Neural cell (in vitro differentiated cells): ENCODE measurements around the gene CFAP92. TPM values are rescaled to one million over a fixed set of nuclear protein-coding genes. Genes with fewer than 3 reads are reported as not detected.

ENCODE experiments used
- H2AFZ ChIP-seq: fragments of 200-600, 300-800 bp; sonication (generic), shearing (Covaris generic); 2 replicates; pipeline ENCODE4 v1.6.0; 2014; ENCODE audit warnings: low read depth, mild to moderate bottlenecking, antibody characterized with exemption, low read length, moderate library complexity
- H3F3A ChIP-seq: fragments of 200-600 bp; shearing (Covaris generic); 2 replicates; pipeline ENCODE4 v1.6.1; 2016; ENCODE audit warnings: mild to moderate bottlenecking, moderate library complexity, mixed read lengths, antibody characterized with exemption, low read length; ENCODE audit not compliant: insufficient read depth, poor library complexity, severe bottlenecking
- H3K27ac ChIP-seq: fragments of 200-600, 300-800 bp; sonication (generic), shearing (Covaris generic); 2 replicates; pipeline ENCODE4 v1.5.1; 2014; ENCODE audit warnings: mild to moderate bottlenecking, low read length, moderate library complexity
- H3K27me3 ChIP-seq: fragments of 300-800, 200-600 bp; sonication (generic), shearing (Covaris generic); 2 replicates; pipeline ENCODE4 v1.6.0; 2014; ENCODE audit warnings: mild to moderate bottlenecking, low read depth, low read length, moderate library complexity; ENCODE audit not compliant: insufficient read depth
- H3K36me3 ChIP-seq: fragments of 300-800, 200-600 bp; sonication (generic), shearing (Covaris generic); 2 replicates; pipeline ENCODE4 v1.5.1; 2014; ENCODE audit warnings: mild to moderate bottlenecking, antibody characterized with exemption, low read length, moderate library complexity; ENCODE audit not compliant: insufficient read depth
- H3K4me2 ChIP-seq: fragments of 300-800, 200-600 bp; sonication (generic), shearing (Covaris generic); 2 replicates; pipeline ENCODE4 v1.6.0; 2014; ENCODE audit warnings: mild to moderate bottlenecking, low read length
- H3K4me3 ChIP-seq: fragments of 300-800, 200-600 bp; sonication (generic), shearing (Covaris generic); 2 replicates; pipeline ENCODE4 v1.5.1; 2014; ENCODE audit warnings: mild to moderate bottlenecking, low read length, moderate library complexity
- H3K79me2 ChIP-seq: fragments of 200-600 bp; shearing (Covaris generic); replicated peaks from 2 replicates; pipeline ENCODE4 v1.6.0; 2014; ENCODE audit warnings: mild to moderate bottlenecking, low read length, moderate library complexity; ENCODE audit not compliant: insufficient read depth
- H3K9ac ChIP-seq: fragments of 300-800, 200-600 bp; sonication (generic), shearing (Covaris generic); 2 replicates; pipeline ENCODE4 v1.6.1; 2016; ENCODE audit warnings: mild to moderate bottlenecking, low read length, mixed read lengths
- H3K9me2 ChIP-seq: fragments of 200-600 bp; shearing (Covaris generic); 2 replicates; pipeline ENCODE4 v1.6.1; 2016; ENCODE audit warnings: mild to moderate bottlenecking, low read length, mixed read lengths; ENCODE audit not compliant: insufficient read depth
- H3K9me3 ChIP-seq: fragments of 200-600, 300-800 bp; sonication (generic), shearing (Covaris generic); 2 replicates; pipeline ENCODE4 v1.6.1; 2016; ENCODE audit warnings: mild to moderate bottlenecking, mixed run types, low read length, moderate library complexity, mixed read lengths
- H4K20me1 ChIP-seq: fragments of 200-600 bp; shearing (Covaris generic); 2 replicates; pipeline ENCODE4 v1.6.1; 2016; ENCODE audit warnings: mild to moderate bottlenecking, mixed run types; ENCODE audit not compliant: insufficient read depth
- EP300 ChIP-seq: fragments of 450-650 bp; conservative IDR thresholded peaks from 2 replicates; pipeline ENCODE4 v1.6.1; 2014; ENCODE audit warnings: antibody characterized with exemption, mild to moderate bottlenecking, moderate library complexity; ENCODE audit not compliant: poor library complexity, severe bottlenecking
- EZH2 ChIP-seq: fragments of 200-600, 300-800 bp; shearing (Covaris generic), sonication (generic); IDR thresholded peaks from 2 replicates; pipeline ENCODE4 v1.6.1; 2014; ENCODE audit warnings: antibody characterized with exemption, low read length, borderline replicate concordance, mild to moderate bottlenecking; ENCODE audit not compliant: insufficient read depth, poor library complexity, severe bottlenecking
- MXI1 ChIP-seq: fragments of 450-650 bp; conservative IDR thresholded peaks from 2 replicates; pipeline ENCODE4 v1.6.1; 2014; ENCODE audit warnings: antibody characterized with exemption, mild to moderate bottlenecking; ENCODE audit not compliant: poor library complexity, severe bottlenecking
- POLR2AphosphoS5 ChIP-seq: IDR thresholded peaks from 2 replicates; pipeline ENCODE4 v1.6.1; 2012
- RAD21 ChIP-seq: fragments of 450-650 bp; conservative IDR thresholded peaks from 2 replicates; pipeline ENCODE4 v1.6.1; 2014; ENCODE audit warnings: antibody characterized with exemption, mild to moderate bottlenecking, moderate library complexity
- REST ChIP-seq: IDR thresholded peaks from 2 replicates; pipeline ENCODE4 v1.6.1; 2012; ENCODE audit warnings: borderline replicate concordance
- SMC3 ChIP-seq: fragments of 450-650 bp; conservative IDR thresholded peaks from 2 replicates; pipeline ENCODE4 v1.6.1; 2014; ENCODE audit warnings: antibody characterized with exemption, mild to moderate bottlenecking, moderate library complexity; ENCODE audit not compliant: poor library complexity
- TAF1 ChIP-seq: IDR thresholded peaks from 2 replicates; pipeline ENCODE4 v1.6.1; 2012; ENCODE audit warnings: low read depth
- polyA plus RNA-seq: library from polyadenylated mRNA; depleted of rRNA; stranded (reverse); fragments of >200 nt; gene quantifications from 2 replicates; pipeline ENCODE4 v1.2.3, GENCODE V29; 2014
- TF ChIP-seq, protein P1 (sequence below): fragments of 450-650 bp; IDR thresholded peaks from 2 replicates; pipeline ENCODE4 v1.5.1; 2014; ENCODE audit warnings: antibody characterized with exemption, mild to moderate bottlenecking, moderate library complexity; ENCODE audit not compliant: poor library complexity, severe bottlenecking

CFAP92 gene
- polyA plus RNA-seq, 1 donor from 2014 or later: 0.69 TPM

GRCh38 chr3:128873244-128874022, 120.4 kb downstream of the CFAP92 start:
- Histone ChIP-seq H3K4me2 (no peak overlapping the region), H3K9ac (no peak overlapping the region), H3K27me3 (no peaks in the 10 kb centered on the region), H2AFZ (no peak overlapping the region), H4K20me1 (no peaks in the 10 kb centered on the region), H3K9me2 (no peaks in the 10 kb centered on the region), H3K36me3 (no peaks in the 10 kb centered on the region), H3F3A (no peaks in the 10 kb centered on the region), H3K79me2 (peaks cover 5% of the 10 kb centered on the region), H3K9me3 (no peaks in the 10 kb centered on the region), H3K4me3 (no peak overlapping the region), H3K27ac (no peak overlapping the region)
- TF ChIP-seq, protein P1, sequence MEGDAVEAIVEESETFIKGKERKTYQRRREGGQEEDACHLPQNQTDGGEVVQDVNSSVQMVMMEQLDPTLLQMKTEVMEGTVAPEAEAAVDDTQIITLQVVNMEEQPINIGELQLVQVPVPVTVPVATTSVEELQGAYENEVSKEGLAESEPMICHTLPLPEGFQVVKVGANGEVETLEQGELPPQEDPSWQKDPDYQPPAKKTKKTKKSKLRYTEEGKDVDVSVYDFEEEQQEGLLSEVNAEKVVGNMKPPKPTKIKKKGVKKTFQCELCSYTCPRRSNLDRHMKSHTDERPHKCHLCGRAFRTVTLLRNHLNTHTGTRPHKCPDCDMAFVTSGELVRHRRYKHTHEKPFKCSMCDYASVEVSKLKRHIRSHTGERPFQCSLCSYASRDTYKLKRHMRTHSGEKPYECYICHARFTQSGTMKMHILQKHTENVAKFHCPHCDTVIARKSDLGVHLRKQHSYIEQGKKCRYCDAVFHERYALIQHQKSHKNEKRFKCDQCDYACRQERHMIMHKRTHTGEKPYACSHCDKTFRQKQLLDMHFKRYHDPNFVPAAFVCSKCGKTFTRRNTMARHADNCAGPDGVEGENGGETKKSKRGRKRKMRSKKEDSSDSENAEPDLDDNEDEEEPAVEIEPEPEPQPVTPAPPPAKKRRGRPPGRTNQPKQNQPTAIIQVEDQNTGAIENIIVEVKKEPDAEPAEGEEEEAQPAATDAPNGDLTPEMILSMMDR: no peak
- TF ChIP-seq POLR2AphosphoS5: no peak
- TF ChIP-seq RAD21: no peak
- TF ChIP-seq REST: no peak
- TF ChIP-seq EP300: no peak
- TF ChIP-seq TAF1: no peak
- no peak for TF ChIP-seq EZH2
- TF ChIP-seq SMC3: no peak
- no peak for TF ChIP-seq MXI1

DNA sequence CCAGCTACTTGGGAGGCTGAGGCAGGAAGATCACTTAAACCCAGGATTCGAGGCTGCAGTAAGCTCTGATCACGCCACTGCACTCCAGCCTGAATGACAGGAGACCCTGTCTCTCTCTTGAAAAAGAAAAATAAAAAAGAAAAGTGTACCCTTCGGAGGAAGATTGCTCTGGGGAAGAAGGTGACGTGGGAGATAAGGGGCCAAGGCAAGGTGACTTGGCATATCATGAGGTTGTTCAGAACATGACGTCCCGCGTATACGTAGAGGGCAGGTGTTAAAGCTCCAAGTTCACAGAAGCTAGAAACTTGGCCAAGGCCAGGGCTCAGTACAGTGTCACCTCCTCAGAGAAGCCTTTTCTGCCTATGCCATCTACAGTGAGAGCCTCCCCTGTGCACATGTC, 121.1 kb downstream of the CFAP92 start:
- Histone ChIP-seq H4K20me1 (no peaks in the 10 kb centered on the region), H3K4me3 (no peak overlapping the region), H3K79me2 (no peaks in the 10 kb centered on the region), H3K4me2 (no peak overlapping the region), H2AFZ (no peak overlapping the region), H3F3A (no peaks in the 10 kb centered on the region), H3K27me3 (no peaks in the 10 kb centered on the region), H3K9me2 (no peaks in the 10 kb centered on the region), H3K36me3 (no peaks in the 10 kb centered on the region), H3K27ac (no peak overlapping the region), H3K9me3 (no peaks in the 10 kb centered on the region), H3K9ac (no peak overlapping the region)
- TF ChIP-seq EZH2 (no peak), EP300 (no peak), RAD21 (no peak), SMC3 (no peak), REST (no peak), MXI1 (no peak), TAF1 (no peak), POLR2AphosphoS5 (no peak)
- TF ChIP-seq, protein P1: no peak
